Sigmoid colon (tissue), 3 donors: Measurements from ENCODE around the gene ALPI.

Source experiments
- POLR2A ChIP-seq, 2 donors: fragments of 450-650 bp; IDR thresholded peaks; one replicate each; pipeline ENCODE4 v1.6.1; 2016; ENCODE audit warnings: antibody characterized with exemption in 2 of 2, mild to moderate bottlenecking in 2 of 2, moderate library complexity in 2 of 2
- TF ChIP-seq, protein P1 (sequence below), 4 experiments: fragments of 450-650 bp in 3 of 4; fragments of 200-600 bp in 1 of 4; IDR thresholded peaks; one replicate each; pipeline ENCODE4 v1.5.1; 2016 to 2019; ENCODE audit warnings: antibody characterized with exemption in 4 of 4, mild to moderate bottlenecking in 3 of 4, moderate library complexity in 2 of 4

- TF ChIP-seq POLR2A (IDR thresholded peaks at IDR 0.05), result no peak
- TF ChIP-seq, protein P1, sequence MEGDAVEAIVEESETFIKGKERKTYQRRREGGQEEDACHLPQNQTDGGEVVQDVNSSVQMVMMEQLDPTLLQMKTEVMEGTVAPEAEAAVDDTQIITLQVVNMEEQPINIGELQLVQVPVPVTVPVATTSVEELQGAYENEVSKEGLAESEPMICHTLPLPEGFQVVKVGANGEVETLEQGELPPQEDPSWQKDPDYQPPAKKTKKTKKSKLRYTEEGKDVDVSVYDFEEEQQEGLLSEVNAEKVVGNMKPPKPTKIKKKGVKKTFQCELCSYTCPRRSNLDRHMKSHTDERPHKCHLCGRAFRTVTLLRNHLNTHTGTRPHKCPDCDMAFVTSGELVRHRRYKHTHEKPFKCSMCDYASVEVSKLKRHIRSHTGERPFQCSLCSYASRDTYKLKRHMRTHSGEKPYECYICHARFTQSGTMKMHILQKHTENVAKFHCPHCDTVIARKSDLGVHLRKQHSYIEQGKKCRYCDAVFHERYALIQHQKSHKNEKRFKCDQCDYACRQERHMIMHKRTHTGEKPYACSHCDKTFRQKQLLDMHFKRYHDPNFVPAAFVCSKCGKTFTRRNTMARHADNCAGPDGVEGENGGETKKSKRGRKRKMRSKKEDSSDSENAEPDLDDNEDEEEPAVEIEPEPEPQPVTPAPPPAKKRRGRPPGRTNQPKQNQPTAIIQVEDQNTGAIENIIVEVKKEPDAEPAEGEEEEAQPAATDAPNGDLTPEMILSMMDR (IDR thresholded peaks at IDR 0.05), result no peak
These were observed 42.5 kb downstream of the ALPI start for GRCh38 chr2:232498452-232498851.
